IgD-negative memory B cell (primary cell): ENCODE measurements around the gene GABPA. TPM values are rescaled to one million over a fixed set of nuclear protein-coding genes. Genes with fewer than 3 reads are reported as not detected.

Experiments used
- H3K27ac Mint-ChIP-seq, 3 donors: one replicate each; pipeline ENCODE4 v1.8.0; 2020 to 2022; ENCODE audit warnings: mild to moderate bottlenecking in 3 of 3, mixed read lengths in 3 of 3, moderate library complexity in 1 of 3
- H3K27me3 Mint-ChIP-seq: one replicate; pipeline ENCODE4 v1.8.0; 2021; ENCODE audit warnings: mixed read lengths
- H3K36me3 Mint-ChIP-seq: one replicate; pipeline ENCODE4 v1.8.0; 2020; ENCODE audit warnings: mild to moderate bottlenecking, mixed read lengths
- H3K4me1 Mint-ChIP-seq, 3 donors: one replicate each; pipeline ENCODE4 v1.8.0; 2020 to 2022; ENCODE audit warnings: mixed read lengths in 3 of 3, mild to moderate bottlenecking in 1 of 3
- H3K4me3 Mint-ChIP-seq, 4 donors: one replicate each; pipeline ENCODE4 v1.8.0; 2020 to 2022; ENCODE audit warnings: mild to moderate bottlenecking in 4 of 4, mixed read lengths in 4 of 4, moderate library complexity in 3 of 4
- H3K9me3 Mint-ChIP-seq, 3 donors: one replicate each; pipeline ENCODE4 v1.8.0; 2020 to 2021; ENCODE audit warnings: mixed read lengths in 3 of 3, mild to moderate bottlenecking in 1 of 3
- polyA plus RNA-seq: library from polyadenylated mRNA; unstranded; fragments of 300-500 nt; fragmentation: Illumina TruSeq; gene quantifications from one replicate; pipeline ENCODE4 v1.2.3, GENCODE V29; 2021

The GABPA gene
- polyA plus RNA-seq, 1 donor from 2014 or later, result 17.3 TPM

DNA sequence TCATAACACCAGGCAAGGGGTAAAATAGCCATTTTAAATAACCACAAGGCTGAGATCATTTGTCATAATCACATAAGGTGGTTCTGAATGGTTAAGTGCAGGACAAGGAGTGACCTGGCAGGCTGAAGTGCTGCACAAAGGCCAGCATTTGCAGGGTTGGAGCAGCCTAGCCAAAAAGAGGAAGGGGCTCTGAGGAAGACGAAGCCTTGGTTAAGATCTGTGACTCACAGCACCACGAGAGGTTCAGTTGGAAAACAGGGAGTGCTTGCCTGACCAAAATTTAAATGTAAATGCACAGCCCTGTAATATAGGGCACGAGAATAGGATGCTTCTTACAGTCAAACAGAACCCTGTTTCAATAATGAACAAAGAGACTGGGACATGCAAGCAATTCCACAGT lies 12.1 kb upstream of the GABPA start:
- Mint-ChIP-seq H3K36me3 (peaks cover 7% of the 10 kb centered on the region), H3K27ac (no peak overlapping the region), H3K4me1 (peaks cover 0 to 1% (median 0%) of the 10 kb centered on the region in 3 donors), H3K27me3 (no peaks in the 10 kb centered on the region), H3K9me3 (no peaks in the 10 kb centered on the region), H3K4me3 (no peak overlapping the region)

DNA sequence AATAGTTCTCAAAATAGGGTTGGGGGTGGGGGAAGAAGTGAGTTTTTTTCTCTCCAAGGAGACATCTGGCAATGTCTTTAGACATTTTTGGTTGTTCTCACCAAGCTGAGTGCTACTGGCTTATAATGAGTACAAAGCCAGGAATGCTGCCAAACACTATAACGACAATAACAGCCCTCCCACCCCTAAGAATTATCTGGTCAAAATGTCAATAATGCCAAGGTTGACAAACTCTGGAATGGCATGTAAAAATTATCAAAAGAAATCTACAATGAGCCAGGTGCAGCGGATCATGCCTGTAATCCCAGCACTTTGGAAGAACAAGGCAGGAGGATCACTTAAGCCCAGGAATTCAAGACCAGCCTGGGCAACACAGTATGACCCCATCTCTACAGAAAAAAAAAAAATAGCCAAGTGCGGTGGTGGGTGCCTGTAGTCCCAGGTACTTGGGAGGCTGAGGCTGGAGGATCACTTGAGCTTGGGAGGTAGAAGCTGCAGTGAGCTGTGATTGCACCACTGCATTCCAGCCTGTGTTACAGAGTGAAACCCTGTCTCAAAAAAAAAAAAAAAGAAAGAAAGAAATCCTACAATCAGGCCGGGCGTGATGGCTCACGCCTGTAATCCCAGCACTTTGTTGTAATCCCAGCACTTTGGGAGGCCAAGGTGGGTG lies 2.5 kb upstream of the GABPA start:
- H3K9me3 Mint-ChIP-seq, result no peaks in the 10 kb centered on the region
- peak overlapping the region in 1 of 4 donors; percentile 72 for H3K4me3 Mint-ChIP-seq
- peak overlapping the region in 1 of 3 donors; percentile 9 for H3K27ac Mint-ChIP-seq
- H3K4me1 Mint-ChIP-seq, result peaks cover 16 to 30% (median 23%) of the 10 kb centered on the region in 3 donors
- peaks cover 4% of the 10 kb centered on the region for H3K36me3 Mint-ChIP-seq
- peaks cover 1% of the 10 kb centered on the region for H3K27me3 Mint-ChIP-seq

DNA sequence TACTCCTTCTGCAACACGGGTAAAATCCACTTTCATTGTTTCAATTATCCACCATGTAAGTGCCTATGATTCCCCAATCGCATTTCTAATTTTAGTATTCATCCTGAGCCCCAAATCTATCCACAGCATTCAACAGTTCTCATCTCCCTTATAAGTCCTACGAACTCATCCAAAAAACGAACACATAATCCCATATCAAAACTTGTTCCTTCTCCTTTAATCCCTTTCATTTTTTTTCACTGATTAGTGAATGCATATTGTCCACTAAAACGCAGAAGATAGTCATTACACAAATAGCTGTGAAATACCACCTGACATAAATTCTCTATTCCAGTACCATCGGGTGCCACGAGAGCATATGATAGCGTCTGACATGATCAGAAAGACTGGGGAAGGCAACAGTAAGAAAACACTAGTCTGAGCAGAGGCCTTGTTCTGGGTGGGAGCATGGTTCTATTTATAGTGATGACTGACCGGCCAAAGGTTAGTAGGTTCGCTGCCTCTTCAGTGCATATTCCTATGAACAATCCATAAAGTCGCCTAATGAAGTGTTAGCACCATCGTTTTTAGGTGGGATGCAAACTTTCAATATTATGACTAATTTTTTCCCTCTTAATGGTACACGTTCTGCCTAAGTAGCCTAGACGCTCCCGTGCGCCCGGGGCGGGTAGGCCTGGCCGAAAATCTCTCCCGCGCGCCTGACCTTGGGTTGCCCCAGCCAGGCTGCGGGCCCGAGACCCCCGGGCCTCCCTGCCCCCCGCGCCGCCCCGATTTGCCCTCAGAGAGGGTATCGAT lies 716 bp upstream of the GABPA start:
- Mint-ChIP-seq H3K27ac (peak overlapping the region; percentile 95 to 100 (median 97)), H3K4me1 (peaks cover 24 to 43% (median 33%) of the 10 kb centered on the region in 3 donors), H3K36me3 (peaks cover 4% of the 10 kb centered on the region), H3K27me3 (peaks cover 3% of the 10 kb centered on the region), H3K9me3 (no peaks in the 10 kb centered on the region), H3K4me3 (peak overlapping the region; percentile 95 to 100 (median 100))

GRCh38 chr21:25734654-25734903 lies 193 bp upstream of the GABPA start:
- Mint-ChIP-seq H3K27ac (peak overlapping the region; percentile 95 to 100 (median 97)), H3K4me1 (peaks cover 30 to 48% (median 39%) of the 10 kb centered on the region in 3 donors), H3K36me3 (peaks cover 4% of the 10 kb centered on the region), H3K9me3 (no peaks in the 10 kb centered on the region), H3K27me3 (peaks cover 3% of the 10 kb centered on the region), H3K4me3 (peak overlapping the region; percentile 95 to 100 (median 100))

DNA sequence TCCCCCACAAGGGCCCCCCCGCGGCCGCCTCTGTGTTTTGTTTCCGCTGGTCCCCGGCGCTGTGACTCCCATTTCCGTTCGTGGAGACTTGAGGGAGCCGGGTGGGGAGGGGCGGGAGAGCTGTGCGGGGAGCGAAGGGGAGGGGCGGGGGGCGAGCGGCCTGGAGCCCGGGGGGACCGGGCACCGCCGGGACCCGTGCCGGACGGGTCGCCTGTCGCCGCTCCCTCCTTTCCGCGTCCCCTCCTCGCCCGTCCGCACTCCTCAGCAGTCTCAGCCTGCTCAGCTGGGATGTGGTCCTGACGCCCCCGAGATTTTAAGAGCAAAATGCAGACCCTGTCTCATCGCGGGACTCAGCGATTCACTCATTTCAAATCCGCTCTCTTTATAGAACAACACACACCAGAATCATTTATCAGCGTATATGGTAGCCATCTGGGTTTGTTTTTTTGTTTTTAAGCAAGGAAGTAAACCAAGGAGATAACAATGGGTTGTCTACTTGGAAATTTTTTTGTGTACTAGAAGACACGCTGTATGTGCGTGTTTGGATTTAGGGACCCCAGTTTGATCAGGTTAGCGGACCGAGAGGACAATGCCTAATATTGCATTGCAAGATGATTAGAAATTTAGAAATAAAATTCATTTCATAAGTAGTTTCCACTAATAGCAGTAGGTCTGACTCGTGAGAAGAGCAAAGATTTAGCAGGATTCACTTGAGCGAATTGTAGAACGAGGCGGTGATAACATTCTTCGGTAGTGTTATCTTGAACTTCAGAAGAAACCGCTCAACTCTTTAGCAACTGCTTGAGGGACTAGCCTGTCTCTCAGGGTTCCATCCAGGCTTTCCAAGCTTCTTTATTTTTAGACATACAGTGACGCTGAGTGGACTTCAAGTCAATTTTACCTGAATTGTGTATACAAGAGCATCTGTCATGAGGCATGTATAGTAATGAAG lies 1.1 kb downstream of the GABPA start:
- Mint-ChIP-seq H3K27ac (peak overlapping the region; percentile 94 to 97 (median 95)), H3K27me3 (peaks cover 3% of the 10 kb centered on the region), H3K36me3 (peaks cover 1% of the 10 kb centered on the region), H3K4me3 (peak overlapping the region; percentile 95 to 100 (median 99)), H3K9me3 (no peaks in the 10 kb centered on the region), H3K4me1 (peaks cover 35 to 54% (median 40%) of the 10 kb centered on the region in 3 donors)

GRCh38 chr21:25737421-25737820 lies 2.6 kb downstream of the GABPA start:
- Mint-ChIP-seq H3K27me3 (peaks cover 3% of the 10 kb centered on the region), H3K27ac (peak overlapping the region in 2 of 3 donors; percentile 60 to 95), H3K4me3 (peak overlapping the region in 3 of 4 donors; percentile 45 to 95 (median 83))

DNA sequence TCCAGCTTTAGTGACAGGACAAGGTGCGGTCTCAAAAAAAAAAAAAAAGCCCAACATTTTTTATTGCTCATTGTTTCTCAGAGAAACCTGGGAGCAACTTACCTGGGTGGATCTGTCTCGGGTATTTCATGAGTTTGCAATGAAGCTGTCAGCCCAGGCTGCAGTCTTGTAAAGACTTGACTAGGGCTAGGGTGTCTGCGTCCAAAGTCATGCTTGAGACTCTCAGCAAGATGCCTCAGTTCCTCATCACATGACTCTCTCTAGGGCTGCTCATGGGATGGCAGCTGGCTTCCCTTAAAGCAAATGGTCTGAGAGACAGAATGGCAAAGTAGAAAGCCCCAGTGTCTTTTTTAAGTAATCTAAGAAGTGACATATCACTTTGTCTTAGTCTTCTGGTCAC lies 8.1 kb downstream of the GABPA start:
- H3K9me3 Mint-ChIP-seq, result no peaks in the 10 kb centered on the region
- peaks cover 2% of the 10 kb centered on the region for H3K36me3 Mint-ChIP-seq
- no peak overlapping the region for H3K27ac Mint-ChIP-seq
- H3K4me1 Mint-ChIP-seq, result peaks cover 22 to 37% (median 23%) of the 10 kb centered on the region in 3 donors
- H3K27me3 Mint-ChIP-seq, result peaks cover 1% of the 10 kb centered on the region
- H3K4me3 Mint-ChIP-seq, result no peak overlapping the region

More at GRCh38 chr21:25737421-25737820, 2.6 kb downstream of the GABPA start:
- no peaks in the 10 kb centered on the region for H3K9me3 Mint-ChIP-seq
- peaks cover 41 to 59% (median 45%) of the 10 kb centered on the region in 3 donors for H3K4me1 Mint-ChIP-seq
- H3K36me3 Mint-ChIP-seq, result peaks cover 1% of the 10 kb centered on the region

GRCh38 chr21:25744854-25745253 lies 10.1 kb downstream of the GABPA start:
- H3K27me3 Mint-ChIP-seq, result no peaks in the 10 kb centered on the region
- H3K9me3 Mint-ChIP-seq, result no peaks in the 10 kb centered on the region
- H3K4me1 Mint-ChIP-seq, result peaks cover 8 to 17% (median 9%) of the 10 kb centered on the region in 3 donors
- peak overlapping the region in 1 of 3 donors; percentile 35 for H3K27ac Mint-ChIP-seq
- H3K4me3 Mint-ChIP-seq, result no peak overlapping the region
- peaks cover 2% of the 10 kb centered on the region for H3K36me3 Mint-ChIP-seq

- Mint-ChIP-seq H3K4me3 (no peak overlapping the region), H3K4me1 (peaks cover 2 to 3% (median 3%) of the 10 kb centered on the region in 3 donors), H3K27ac (no peak overlapping the region), H3K36me3 (peaks cover 6% of the 10 kb centered on the region), H3K27me3 (no peaks in the 10 kb centered on the region), H3K9me3 (no peaks in the 10 kb centered on the region)
These were observed 15.3 kb downstream of the GABPA start for GRCh38 chr21:25750085-25750484.

DNA sequence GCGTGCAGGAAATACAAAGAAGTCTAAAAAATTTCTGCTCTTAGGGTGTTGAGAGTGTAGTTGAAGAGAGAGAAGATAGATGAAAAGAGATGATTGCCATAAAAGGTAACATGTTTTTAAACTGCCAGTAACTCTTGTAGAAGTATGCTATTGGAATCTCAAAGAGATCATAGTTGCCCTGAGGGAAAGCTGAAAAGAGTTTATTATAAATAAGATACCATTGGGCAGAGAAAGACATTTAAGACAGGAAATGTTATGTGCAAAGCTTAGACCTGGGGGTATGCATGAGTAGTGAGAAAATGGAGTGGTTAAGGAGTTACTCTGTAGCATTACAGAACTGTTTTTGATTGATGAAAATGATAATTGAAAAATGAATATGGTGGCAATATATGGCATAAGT lies 17.6 kb downstream of the GABPA start:
- H3K9me3 Mint-ChIP-seq, result no peaks in the 10 kb centered on the region
- no peak overlapping the region for H3K4me3 Mint-ChIP-seq
- no peak overlapping the region for H3K27ac Mint-ChIP-seq
- no peaks in the 10 kb centered on the region for H3K27me3 Mint-ChIP-seq
- peaks cover 8% of the 10 kb centered on the region for H3K36me3 Mint-ChIP-seq
- peaks cover 8 to 13% (median 9%) of the 10 kb centered on the region in 3 donors for H3K4me1 Mint-ChIP-seq

- H3K27me3 Mint-ChIP-seq, result no peaks in the 10 kb centered on the region
- peaks cover 11% of the 10 kb centered on the region for H3K36me3 Mint-ChIP-seq
- no peak overlapping the region for H3K4me3 Mint-ChIP-seq
- H3K4me1 Mint-ChIP-seq, result peaks cover 8 to 10% (median 9%) of the 10 kb centered on the region in 3 donors
- no peaks in the 10 kb centered on the region for H3K9me3 Mint-ChIP-seq
- H3K27ac Mint-ChIP-seq, result peak overlapping the region in 1 of 3 donors; percentile 50
These were observed 21.6 kb downstream of the GABPA start for GRCh38 chr21:25756190-25756932.

GRCh38 chr21:25757531-25757930 lies 22.8 kb downstream of the GABPA start:
- no peak overlapping the region for H3K4me3 Mint-ChIP-seq
- H3K27me3 Mint-ChIP-seq, result no peaks in the 10 kb centered on the region
- no peak overlapping the region for H3K27ac Mint-ChIP-seq
- no peaks in the 10 kb centered on the region for H3K9me3 Mint-ChIP-seq
- peaks cover 8 to 10% (median 9%) of the 10 kb centered on the region in 3 donors for H3K4me1 Mint-ChIP-seq
- peaks cover 7% of the 10 kb centered on the region for H3K36me3 Mint-ChIP-seq

- Mint-ChIP-seq H3K27me3 (no peaks in the 10 kb centered on the region), H3K27ac (no peak overlapping the region), H3K4me3 (no peak overlapping the region), H3K9me3 (no peaks in the 10 kb centered on the region), H3K36me3 (peaks cover 4% of the 10 kb centered on the region), H3K4me1 (peaks cover 6 to 10% (median 9%) of the 10 kb centered on the region in 3 donors)
These were observed 24.8 kb downstream of the GABPA start for GRCh38 chr21:25759573-25759972.

DNA sequence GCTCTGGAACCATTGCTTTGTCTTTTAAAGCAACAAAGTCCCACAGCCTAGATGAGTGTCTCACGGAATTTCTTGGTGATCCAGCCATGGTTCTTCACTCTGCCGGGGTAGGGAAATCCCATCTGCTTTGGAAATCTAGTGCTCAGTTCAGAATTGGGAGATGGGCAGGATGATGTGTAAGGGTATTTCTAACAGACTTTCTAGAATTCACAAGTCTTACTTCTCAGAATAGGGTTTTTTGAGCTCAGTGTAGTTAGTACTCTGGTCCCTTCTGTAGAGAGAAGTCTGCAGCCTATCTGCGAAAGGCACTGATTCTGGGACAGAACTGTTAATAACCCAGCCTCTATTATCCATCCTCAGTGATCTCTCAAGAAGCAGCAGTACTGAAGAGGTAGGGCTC lies 25.3 kb downstream of the GABPA start:
- peaks cover 4% of the 10 kb centered on the region for H3K36me3 Mint-ChIP-seq
- no peaks in the 10 kb centered on the region for H3K9me3 Mint-ChIP-seq
- peaks cover 6 to 10% (median 9%) of the 10 kb centered on the region in 3 donors for H3K4me1 Mint-ChIP-seq
- H3K27ac Mint-ChIP-seq, result no peak overlapping the region
- no peaks in the 10 kb centered on the region for H3K27me3 Mint-ChIP-seq
- H3K4me3 Mint-ChIP-seq, result no peak overlapping the region
